Liver (tissue), 3 donors: ENCODE results near the gene SLC12A3.

ENCODE experiments used
- CTCF ChIP-seq: fragments of 150-350 bp; IDR thresholded peaks from 2 replicates; pipeline ENCODE4 v1.5.1; 2017; ENCODE audit warnings: improper control_type of control experiment, low read depth, low read length; ENCODE audit not compliant: missing input control
- FOXA1 ChIP-seq: IDR thresholded peaks from 2 replicates; pipeline ENCODE4 v1.6.1; 2016; ENCODE audit warnings: antibody characterized with exemption
- GABPA ChIP-seq, 2 donors: IDR thresholded peaks in 1 of 2; conservative IDR thresholded peaks in 1 of 2; 2 replicates each; pipeline ENCODE4 v1.6.1; 2016; ENCODE audit warnings: antibody characterized with exemption in 2 of 2, mild to moderate bottlenecking in 1 of 2, moderate library complexity in 1 of 2
- JUND ChIP-seq, 2 donors: IDR thresholded peaks; 2 replicates each; pipeline ENCODE4 v1.6.1; 2016; ENCODE audit warnings: antibody characterized with exemption in 2 of 2
- MAX ChIP-seq: IDR thresholded peaks from 2 replicates; pipeline ENCODE4 v1.6.1; 2016; ENCODE audit warnings: antibody characterized with exemption
- RAD21 ChIP-seq, 2 donors: IDR thresholded peaks; 2 replicates each; pipeline ENCODE4 v1.6.1; 2016; ENCODE audit warnings: antibody characterized with exemption in 2 of 2, mild to moderate bottlenecking in 2 of 2
- REST ChIP-seq: IDR thresholded peaks from 2 replicates; pipeline ENCODE4 v1.6.1; 2016; ENCODE audit warnings: antibody characterized with exemption, mild to moderate bottlenecking
- RXRA ChIP-seq, 2 donors: IDR thresholded peaks; 2 replicates each; pipeline ENCODE4 v1.6.1; 2017 to 2018; ENCODE audit warnings: antibody characterized with exemption in 2 of 2, mild to moderate bottlenecking in 1 of 2
- SP1 ChIP-seq: IDR thresholded peaks from 2 replicates; pipeline ENCODE4 v1.6.1; 2018; ENCODE audit warnings: antibody characterized with exemption, mild to moderate bottlenecking
- TAF1 ChIP-seq: conservative IDR thresholded peaks from 2 replicates; pipeline ENCODE4 v1.6.1; 2016; ENCODE audit warnings: antibody characterized with exemption, mild to moderate bottlenecking
- YY1 ChIP-seq: IDR thresholded peaks from 2 replicates; pipeline ENCODE4 v1.6.1; 2016; ENCODE audit warnings: antibody characterized with exemption, mild to moderate bottlenecking
- donor health status: healthy.
- donor health status: healthy.

GRCh38 chr16:56936491-56936890 is 71.5 kb downstream of the SLC12A3 start:
- no peak for TF ChIP-seq CTCF
- TF ChIP-seq FOXA1, result no peak
- no peak for TF ChIP-seq REST
- TF ChIP-seq JUND (IDR thresholded peaks at IDR 0.05), result no peak
- TF ChIP-seq MAX, result no peak
- no peak for TF ChIP-seq TAF1
- TF ChIP-seq YY1, result no peak
- no peak for TF ChIP-seq RAD21 (IDR thresholded peaks at IDR 0.05)
- TF ChIP-seq SP1, result no peak
- no peak for TF ChIP-seq RXRA (IDR thresholded peaks at IDR 0.05)
- no peak for TF ChIP-seq GABPA (IDR thresholded peaks at IDR 0.05 in 1 of 2, conservative IDR thresholded peaks at IDR 0.05 in 1 of 2)
